ENCODE data around the gene PLA2G4B. TPM values are rescaled to one million over a fixed set of nuclear protein-coding genes. Genes with fewer than 3 reads are reported as not detected.

Gene PLA2G4B
- polyA plus RNA-seq, 3 donors = 7.2 to 21.2 (median 16.4) TPM

DNA sequence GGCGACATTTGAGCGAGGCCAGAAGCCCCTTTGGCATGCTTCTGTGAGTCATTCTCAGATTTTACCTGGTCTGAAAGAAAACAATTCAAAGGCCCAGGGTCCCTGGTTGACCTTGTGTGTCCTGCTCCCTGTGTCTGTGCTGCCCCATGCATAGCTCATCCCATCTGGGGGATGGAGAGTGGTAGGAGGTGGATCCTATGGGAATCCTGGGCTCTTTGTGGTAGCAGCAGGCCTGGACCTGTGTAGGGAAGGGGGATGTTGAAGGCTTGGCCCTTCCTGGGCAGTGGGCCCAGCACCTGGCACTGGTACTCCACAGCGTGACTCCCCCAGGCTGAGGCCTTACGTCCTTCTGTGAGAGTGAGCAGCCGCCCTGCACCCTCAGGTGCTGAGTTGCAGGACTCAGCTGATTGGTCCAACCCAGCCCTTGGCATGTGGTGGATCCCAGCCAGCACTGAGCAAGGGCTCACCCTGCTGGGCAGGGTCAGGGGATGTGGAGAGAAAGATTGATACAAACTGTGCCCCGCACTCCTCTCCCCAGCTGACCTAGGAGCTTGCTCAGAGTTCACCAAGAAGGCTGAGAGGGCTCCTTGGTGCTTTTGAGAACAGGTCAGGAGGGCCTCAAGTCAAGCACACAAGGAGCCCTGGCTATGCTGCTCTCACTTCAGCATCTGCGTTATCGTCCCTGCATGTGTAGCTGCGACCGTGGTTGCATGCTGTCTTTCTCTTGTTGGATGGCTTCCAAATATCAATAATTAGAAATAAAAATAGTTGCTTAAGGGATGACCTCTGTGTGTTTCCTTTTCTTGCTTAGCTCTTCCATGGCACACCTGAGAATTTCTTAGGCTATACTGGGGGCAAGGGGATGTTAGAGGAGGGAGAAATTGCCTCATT is 32.1 kb upstream of the PLA2G4B start:
- DNase-seq = no peak

DNA sequence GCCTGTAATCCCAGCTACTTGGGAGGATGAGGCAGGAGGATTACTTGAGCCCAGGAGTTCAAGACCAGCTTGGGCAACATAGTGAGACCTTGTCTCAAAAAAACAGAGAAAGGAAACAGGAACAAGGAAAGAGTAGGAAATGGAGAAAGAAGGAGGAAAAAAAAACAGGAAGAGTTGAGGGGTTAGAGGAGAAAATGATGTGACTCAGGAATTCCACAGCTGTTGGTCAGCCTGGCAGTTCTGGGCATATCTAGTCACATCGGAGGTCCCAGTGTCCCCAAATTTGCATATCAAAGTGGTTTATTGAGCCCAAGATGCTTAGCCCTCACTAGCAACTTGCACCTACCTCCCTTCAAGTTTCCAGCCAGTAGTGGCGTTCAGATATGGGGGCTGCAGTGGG is 29.5 kb upstream of the PLA2G4B start:
- DNase-seq = no peak

DNA sequence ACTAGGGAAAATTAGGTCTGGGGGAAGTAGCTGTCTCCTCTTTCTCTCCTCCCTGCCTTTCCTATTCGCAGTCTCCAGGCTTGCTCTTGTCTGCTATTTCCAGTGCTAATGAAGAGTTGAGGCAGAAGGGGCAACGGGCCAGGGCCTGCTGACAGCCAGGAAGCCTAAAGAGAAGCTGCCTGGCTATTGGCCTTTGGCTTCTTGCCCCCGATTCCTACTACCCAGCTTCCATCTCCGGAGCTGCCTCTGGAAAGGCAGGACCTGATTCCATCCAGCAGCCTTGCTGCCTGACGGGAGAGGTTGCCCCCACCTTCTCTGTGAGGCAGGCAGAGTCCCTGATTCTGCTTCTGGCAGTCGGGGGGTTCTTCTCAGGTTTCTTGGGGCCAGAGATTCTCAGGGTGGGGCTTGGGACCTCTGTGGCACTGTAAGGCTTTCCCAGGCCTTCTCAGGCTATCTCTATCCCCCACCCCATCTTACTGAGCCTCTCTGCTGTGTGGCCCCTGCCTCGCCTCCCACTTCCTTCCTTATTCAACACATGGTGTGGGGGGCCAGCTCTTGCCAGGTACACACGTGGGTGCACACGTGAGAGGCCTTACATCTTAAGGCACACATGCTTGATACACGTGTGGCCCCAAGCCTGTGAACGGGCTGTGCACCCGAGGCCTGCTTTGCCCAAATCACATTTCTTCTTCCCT is 29.0 kb upstream of the PLA2G4B start:
- no peak for DNase-seq

DNA sequence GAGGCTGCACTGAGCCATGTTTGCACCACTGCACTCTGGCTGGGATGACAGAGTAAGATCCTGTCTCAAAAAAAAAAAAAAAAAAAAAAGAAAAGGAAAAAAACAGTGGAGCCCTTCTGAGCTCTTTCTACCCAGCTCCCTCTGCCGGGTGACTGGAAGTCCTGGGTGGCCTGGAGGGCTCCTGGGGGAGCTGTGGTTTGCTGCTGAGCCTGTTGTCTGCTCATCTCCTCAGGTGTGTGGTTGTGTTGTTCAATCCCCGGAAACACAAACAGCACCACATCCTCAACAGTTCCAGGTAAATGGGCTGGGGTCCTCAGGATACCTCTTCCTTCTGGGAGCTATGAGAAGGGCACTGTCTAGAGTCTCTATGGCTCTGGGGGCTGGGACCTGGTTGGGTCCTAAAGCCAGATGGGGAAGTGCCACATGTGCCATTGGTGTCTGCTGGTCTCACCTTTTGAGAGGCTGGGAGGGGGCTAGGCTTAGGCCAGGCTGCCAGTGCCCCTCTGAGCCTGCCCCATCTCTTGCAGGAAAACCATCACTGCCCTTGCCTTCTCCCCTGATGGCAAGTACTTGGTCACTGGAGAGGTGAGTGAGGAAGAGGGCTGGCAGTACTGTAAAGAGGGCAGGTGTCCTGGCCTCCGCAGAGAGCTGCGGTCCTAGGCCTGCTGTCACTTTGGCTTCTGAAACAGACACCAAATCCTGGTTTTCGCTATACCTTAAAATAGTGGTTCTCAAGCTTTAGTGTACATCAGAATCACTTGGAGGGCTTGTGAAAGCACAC is 27.8 kb upstream of the PLA2G4B start:
- DNase-seq = no peak

DNA sequence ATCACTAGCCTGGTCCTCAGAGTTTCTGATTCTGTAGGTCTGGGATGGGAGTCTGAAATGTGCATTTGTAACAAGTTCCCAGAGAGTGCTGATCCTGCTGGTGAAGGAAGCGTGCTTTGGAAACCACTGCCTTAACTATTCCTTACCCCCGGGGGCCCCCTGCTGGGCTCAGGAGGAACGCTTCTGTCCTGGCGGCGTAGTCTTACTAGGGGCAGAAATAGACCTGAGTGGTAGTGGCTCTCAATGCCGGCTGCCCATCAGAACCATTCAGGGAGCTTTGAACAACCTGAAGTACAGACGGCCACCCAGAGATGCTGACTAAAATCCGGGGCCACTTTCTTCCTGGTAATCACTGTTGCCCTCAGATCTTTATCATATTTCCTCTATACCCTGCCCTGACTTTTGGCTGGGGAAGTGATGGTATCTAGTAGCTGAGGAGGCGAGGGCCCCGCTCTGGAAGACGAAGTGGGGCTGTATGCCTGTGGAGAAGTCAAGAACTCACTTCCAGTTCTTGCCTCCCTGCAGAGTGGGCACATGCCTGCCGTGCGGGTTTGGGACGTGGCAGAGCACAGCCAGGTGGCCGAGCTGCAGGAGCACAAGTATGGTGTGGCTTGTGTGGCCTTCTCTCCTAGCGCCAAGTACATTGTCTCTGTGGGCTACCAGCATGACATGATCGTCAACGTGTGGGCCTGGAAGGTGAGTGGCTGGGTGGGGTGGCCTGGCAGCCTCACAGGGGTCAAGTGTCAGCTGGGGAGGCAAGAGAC is 27.0 kb upstream of the PLA2G4B start:
- peak; percentile 83 for DNase-seq

DNA sequence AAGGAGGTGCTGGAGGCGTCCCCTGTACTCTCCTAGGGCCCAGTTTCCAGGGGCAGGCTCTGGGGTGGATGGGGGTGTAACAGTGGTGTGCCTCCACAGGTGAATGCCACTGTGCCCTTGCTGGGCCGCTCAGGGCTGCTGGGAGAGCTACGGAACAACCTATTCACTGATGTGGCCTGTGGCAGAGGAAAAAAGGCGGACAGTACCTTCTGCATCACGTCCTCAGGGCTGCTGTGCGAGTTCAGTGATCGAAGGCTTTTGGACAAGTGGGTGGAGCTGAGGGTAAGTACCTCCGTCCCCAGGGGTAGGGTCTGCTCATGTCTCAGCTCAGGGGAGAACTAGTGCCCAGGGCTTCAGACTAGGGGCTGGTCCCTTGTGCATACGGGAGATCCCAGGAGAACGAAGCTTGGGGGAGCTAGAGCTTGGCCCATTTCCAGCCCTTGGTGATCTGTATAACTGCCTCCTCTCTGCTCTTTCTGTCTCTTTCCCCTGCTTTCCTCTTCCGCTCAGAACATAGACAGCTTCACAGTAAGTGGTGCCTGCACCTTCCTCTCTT is 25.7 kb upstream of the PLA2G4B start:
- no peak for DNase-seq

DNA sequence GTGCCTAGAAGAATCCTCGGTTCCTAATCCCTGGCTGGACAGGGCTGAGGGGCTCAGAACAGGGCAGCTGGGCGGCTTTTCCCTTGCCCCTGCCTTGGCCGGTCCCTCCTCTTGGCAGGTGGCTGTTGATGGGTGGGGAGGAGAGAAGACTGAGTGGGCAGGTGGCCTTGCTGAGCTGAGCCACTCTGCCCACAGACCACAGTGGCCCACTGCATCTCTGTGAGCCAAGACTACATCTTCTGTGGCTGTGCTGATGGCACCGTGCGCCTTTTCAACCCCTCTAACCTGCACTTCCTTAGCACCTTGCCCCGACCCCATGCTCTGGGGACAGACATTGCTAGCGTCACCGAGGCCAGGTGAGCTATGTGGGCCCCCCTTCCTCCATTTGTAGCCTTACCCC is 25.2 kb upstream of the PLA2G4B start:
- no peak for DNase-seq

DNA sequence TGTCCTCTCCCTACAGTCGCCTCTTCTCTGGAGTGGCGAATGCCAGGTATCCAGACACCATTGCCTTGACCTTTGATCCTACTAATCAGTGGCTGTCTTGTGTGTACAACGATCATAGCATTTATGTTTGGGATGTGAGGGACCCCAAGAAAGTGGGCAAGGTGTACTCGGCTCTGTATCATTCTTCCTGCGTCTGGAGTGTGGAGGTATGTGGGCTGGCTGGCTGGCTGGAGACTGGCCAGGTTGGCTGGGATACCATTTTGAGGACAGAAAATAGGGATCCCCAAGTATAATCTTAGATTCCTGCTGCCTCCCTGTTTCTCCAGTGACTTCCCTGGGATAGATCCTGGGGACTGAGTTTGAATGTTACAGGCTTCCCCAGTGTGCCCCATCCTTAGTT is 24.1 kb upstream of the PLA2G4B start:
- DNase-seq = no peak

DNA sequence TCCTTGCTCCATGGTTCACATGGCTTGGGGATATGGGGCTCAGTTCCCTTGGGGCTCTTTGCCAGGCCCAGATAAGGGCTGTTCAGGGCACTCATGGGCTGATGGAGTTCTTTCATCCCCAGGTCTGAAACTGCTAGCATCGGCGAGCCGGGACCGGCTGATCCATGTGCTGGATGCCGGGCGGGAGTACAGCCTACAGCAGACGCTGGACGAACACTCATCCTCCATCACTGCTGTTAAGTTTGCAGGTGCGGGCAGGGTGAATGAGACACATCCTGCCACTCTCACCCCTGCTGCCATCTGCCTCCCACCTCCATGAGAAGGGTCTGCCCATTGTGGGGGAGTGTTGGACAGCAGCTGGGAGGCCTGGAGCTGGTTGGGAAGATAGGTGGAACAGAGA is 21.9 kb upstream of the PLA2G4B start:
- no peak for DNase-seq

DNA sequence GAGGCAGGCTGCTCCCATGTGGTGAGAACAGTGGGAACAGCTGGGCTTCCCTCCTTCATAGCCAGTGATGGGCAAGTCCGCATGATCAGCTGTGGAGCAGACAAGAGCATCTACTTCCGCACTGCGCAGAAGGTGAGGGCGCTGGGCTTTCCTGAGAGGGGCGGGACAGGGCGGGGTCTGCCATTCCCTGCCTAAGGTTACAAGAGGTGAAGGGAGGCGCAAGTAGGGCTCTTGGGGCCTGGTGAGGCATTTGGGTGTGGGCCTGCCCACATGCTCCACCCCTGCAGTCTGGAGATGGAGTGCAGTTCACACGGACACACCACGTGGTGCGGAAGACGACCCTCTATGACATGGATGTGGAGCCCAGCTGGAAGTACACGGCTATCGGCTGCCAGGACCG is 21.3 kb upstream of the PLA2G4B start:
- no peak for DNase-seq

DNA sequence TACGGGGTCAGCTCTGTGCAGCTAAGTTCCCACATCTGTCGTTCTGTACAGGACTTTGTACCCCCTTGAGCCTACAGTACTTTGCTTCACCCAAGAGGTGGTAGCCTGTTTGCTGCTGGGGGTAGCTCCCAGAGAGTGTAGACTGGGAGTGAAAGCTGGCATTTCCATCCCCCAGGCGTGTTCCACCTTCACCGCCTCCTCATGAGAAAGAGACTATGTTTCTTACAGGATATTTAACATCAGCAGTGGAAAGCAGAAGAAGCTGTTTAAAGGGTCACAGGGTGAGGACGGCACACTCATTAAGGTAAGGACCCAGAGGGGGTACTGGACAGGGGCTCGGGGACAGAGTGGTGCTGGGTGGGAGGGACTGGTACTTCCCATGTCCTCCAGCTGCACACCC is 20.9 kb upstream of the PLA2G4B start:
- DNase-seq = no peak

DNA sequence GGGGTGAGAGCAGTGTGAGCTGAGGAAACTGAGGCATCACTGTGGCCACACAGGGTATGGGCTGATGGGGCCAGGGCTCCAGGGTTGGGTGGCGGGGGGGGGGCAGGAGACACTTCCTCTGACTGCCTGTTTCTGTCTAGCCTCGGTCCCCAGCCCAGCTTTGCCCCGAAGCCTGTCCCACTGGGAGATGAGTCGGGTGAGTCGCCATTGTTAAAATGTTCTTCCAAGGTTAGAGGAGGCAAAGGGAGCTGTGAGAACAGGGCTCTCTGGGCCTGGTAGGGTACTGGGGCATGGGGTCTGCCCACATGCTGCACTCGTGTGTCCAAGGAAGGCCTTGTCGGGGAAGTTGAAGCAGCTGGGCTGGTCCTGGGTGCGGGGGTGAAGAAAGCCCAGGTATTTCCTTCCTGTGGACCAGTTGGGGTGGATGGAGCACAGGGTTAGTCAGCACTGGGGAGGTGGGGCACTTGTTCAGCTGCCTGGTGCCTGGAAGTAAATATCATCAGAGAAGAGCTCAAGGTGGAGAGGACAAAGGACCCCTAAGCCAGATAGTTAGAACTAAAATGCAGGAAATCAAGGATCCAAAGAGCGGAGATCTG is 19.1 kb upstream of the PLA2G4B start:
- DNase-seq = no peak

DNA sequence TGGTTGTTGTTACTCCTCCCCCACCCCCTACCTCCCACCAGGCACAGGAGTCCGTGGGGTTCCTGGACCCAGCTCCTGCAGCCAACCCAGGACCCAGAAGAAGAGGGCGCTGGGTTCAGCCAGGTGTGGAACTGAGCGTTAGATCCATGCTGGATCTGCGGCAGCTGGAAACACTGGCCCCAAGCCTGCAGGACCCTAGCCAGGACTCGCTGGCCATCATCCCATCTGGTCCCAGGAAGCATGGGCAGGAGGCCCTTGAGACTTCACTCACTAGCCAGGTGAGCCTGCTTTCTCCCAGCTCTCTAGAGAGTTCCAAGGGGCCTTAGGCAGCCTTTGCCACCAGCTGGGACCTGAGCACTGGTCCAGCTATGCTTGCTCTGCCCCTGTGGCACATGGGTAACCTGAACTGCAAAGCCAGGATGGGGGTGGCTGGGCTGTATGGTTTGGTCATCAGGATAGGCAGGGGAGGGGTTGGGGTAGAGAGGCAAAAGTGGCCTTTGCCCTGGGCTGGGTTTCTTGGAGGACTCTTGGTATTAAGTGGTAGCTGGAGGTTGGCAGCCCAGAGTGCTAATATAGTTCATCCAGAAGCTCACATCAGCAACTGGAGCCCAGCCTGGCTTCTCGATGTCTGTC is 17.7 kb upstream of the PLA2G4B start:
- no peak for DNase-seq

DNA sequence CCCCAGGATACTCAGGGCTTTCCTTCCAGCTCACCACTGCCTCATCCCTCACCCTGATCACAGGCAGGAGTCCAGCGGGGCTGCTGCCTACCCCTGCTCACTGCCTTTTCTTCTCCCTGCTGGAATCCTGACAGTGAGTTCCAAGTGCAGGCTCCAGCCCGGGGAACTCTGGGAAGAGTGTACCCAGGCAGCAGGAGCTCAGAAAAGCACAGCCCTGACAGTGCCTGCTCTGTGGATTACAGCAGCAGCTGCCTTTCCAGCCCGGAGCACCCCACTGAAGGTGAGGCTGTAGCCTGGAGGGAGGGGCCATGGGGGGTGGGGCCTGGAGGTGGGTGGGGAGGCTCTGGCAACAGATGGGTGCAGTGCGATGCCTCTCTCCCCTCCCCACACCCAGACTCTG is 16.8 kb upstream of the PLA2G4B start:
- no peak for DNase-seq

DNA sequence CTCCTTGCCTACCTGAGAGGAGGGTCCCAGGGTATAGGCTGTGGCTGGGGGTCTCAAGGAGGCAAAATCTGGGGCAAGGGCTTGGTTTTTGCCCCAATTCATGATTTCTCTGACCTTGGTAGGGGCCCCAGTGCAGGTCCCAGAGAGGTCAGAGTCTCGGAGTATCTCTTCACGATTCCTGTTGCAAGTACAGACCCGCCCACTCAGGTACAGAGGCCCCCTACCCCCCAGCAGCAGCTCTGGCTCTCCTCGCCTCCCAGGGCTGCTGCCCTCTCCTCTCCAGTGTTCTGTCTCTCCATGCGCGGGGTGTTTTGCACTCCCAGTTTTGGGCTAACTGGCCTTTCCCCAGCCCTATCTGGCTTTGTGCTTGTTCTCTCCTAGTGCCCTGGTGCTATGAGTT is 16.2 kb upstream of the PLA2G4B start:
- DNase-seq = no peak

DNA sequence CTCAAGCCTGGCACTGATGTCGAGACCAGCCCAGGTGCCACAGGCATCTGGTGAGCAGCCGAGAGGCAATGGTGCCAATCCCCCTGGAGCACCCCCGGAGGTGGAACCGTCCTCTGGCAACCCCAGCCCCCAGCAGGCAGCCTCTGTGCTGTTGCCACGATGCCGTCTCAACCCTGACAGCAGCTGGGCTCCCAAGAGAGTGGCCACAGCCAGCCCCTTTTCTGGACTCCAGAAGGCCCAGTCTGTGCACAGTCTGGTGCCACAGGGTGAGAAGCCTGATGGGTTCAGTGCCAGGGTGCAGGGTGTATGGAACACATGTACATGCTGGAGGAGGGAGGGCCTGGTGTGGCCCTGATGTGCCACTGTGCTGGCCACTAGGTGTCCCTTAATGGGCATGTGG is 15.7 kb upstream of the PLA2G4B start:
- no peak for DNase-seq

DNA sequence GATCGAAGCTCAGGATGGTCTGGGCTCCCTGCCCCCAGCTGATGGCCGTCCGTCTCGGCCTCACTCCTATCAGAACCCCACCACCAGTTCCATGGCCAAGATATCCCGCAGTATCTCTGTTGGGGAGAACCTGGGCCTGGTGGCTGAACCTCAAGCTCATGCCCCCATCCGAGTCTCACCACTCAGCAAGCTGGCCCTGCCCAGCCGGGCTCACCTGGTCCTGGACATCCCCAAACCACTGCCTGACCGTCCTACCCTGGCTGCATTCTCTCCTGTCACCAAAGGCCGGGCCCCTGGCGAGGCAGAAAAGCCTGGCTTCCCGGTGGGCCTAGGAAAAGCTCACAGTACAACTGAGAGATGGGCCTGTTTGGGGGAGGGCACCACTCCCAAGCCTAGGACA is 15.1 kb upstream of the PLA2G4B start:
- no peak for DNase-seq

DNA sequence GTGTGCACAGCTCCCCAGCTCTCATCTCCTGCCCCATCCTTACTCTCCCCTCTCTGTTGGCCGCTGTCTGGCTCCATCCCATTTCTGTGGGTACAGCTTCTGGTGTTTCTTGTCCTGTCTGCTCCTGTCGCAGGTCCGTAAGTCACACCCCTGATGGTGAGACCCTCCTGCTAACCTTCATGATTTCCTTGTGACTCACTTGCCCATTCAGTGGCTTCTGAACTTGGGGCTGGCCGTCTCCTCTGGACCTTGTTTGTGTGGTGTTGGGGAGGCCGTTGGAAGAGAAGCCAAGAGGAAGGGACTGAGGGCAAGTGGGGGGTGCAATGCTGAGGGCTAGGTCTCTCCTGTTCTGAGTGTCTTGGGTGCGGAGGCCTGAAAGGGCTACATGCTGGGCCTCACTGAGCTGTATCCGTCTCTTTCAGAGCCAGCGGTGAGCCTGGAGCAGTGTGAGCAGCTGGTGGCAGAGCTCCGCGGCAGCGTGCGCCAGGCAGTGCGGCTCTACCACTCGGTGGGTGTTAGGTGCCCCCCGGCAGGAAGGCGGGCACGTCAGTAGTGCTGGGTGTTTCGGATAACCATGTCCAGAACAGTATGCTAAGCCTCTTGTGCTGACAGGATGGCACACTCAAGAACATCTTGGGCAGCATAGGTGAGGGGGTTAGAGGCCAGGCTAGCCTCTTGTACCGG is 14.4 kb upstream of the PLA2G4B start:
- no peak for DNase-seq

DNA sequence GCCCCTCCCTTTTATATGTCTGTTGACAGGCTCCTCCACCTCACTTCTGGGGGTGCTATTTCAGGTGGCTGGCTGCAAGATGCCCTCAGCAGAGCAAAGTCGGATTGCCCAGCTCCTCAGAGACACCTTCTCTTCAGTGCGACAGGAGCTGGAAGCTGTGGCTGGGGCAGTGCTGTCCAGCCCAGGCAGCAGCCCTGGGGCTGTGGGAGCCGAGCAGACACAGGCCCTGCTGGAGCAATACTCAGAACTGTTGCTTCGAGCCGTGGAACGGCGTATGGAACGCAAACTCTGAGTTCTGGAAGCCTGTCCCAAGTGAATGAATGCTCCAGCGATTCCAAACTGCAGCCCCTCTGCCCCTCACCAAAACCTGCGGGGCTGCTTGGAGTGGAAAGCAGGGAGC is 13.5 kb upstream of the PLA2G4B start:
- DNase-seq = no peak
